ENCODE measurements around the gene KICS2.
"Not testable (repeated sequence)": the region's sequence is repeated elsewhere in the genome, so short reads cannot be mapped to it uniquely, and the experiment has no call there.

Gene KICS2

DNA sequence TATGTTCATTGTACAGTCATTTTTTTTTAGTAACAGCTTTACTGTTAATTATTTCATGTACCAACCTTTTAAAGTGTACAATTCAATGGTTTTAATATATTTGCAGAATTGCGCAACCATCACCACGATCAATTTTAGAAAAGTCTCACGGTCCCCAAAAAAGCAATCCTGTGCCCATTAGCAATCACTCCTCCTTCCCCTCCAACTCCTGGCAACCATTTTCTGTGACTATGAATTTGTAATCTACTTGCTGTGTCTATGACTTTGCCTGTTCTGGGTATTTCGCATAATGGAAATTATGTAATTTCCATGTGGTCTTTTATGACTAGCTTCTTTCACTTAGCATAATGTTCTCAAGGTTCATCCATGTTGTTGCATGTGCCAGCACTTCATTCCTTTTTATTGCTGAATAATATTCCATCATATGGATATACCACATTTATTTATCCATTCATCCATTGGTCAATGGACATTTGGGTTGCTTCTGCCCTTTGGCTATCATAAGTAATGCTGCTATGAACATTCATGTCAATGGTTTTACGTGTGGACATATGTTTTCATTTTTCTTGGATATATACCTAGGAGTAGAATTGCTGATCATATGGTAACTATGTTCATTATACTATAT is 9.9 kb downstream of the KICS2 start:
- no peak for DNase-seq

GRCh38 chr12:64207453-64207852 is 14.6 kb downstream of the KICS2 start:
- no peak for DNase-seq

- DNase-seq: no peak
Measured at GRCh38 chr12:64205542-64205941, 16.6 kb downstream of the KICS2 start.

DNA sequence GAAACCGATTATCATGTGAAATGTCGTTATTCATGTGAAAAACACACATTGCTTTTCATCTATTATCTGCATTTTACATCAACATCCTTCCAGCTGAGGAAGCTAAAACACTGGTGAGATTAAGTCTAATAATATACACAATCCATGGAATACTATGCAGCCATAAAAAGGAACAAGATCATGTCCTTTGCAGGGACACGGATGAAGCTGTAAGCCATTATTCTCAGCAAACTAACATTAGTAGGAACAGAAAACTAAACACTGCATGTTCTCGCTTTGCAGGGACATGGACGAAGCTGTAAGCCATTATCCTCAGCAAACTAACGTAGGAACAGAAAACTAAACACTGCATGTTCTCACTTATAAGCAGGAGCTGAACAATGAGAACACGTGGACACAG is 18.3 kb downstream of the KICS2 start:
- DNase-seq: no peak

DNA sequence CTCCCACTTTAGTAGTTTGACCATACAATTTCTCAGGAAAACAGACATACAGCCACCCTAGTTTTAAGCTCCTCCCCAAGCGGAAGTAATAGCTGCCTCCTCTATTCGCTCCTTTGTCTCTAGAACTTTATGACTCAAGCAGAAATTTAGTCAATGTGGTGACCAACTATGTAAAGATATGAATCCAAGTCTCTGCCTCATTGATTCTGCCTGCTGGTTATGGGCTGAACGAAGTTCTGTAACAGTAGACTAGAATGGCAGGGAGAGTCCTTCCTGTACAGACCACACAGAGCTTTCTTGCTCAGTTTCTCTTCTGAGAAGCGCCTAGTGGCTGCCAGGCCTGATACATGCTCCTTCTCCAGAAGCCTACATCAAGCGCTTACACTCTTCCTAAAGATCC is 19.1 kb downstream of the KICS2 start:
- no peak for DNase-seq

DNA sequence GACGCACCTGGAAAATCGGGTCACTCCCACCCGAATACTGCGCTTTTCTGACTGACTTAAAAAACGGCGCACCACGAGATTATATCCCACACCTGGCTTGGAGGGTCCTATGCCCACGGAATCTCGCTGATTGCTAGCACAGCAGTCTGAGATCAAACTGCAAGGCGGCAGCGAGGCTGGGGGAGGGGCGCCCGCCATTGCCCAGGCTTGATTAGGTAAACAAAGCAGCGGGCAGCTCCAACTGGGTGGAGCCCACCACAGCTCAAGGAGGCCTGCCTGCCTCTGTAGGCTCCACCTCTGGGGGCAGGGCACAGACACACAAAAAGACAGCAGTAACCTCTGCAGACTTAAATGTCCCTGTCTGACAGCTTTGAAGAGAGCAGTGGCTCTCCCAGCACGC is 26.3 kb downstream of the KICS2 start:
- not testable (repeated sequence) for DNase-seq

- no peak for DNase-seq
Measured at GRCh38 chr12:64194333-64195149, 27.6 kb downstream of the KICS2 start.

DNA sequence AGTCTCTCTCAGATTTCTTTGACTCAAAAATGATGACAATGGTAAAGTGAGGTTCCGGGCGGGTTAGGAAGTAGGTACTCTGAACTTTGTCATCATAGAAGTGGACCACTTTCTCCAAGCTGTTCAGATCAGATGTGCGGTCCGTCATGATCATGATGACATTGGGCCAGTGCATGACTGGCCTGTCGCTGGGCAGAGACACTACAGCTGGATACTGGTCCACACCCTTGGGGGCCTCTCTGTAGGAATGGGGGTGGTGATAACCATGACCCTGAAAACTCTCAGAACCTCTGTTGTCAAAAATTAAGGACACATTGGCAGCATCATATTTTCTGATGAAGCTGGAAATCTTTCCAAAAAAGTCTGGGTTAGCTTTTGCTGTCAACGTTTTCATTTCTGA is 28.2 kb downstream of the KICS2 start:
- no peak for DNase-seq

GRCh38 chr12:64192644-64193444 is 29.3 kb downstream of the KICS2 start:
- no peak for DNase-seq

- no peak for DNase-seq
Measured at GRCh38 chr12:64190140-64190539, 32.0 kb downstream of the KICS2 start.

DNA sequence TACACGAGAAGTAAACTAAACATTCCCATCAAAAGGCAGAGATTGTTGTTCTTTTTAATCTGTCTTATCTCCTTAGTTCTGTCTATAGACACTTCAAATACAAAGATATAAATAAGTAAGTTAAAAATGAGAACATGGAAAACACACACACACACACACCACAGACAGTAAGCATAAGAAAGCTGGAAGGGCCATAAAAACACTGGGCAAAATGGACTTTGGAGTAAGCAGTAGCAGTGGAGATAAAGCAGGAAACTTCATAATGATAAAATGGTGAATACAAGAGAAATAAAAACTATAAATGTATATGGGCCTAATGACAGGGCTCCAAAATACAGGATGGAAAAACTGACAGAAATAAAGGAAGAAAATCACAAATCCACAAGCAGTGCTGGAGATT is 32.6 kb downstream of the KICS2 start:
- no peak for DNase-seq

GRCh38 chr12:64187794-64188193 is 34.3 kb downstream of the KICS2 start:
- DNase-seq: no peak

GRCh38 chr12:64187370-64187769 is 34.7 kb downstream of the KICS2 start:
- DNase-seq: no peak

DNA sequence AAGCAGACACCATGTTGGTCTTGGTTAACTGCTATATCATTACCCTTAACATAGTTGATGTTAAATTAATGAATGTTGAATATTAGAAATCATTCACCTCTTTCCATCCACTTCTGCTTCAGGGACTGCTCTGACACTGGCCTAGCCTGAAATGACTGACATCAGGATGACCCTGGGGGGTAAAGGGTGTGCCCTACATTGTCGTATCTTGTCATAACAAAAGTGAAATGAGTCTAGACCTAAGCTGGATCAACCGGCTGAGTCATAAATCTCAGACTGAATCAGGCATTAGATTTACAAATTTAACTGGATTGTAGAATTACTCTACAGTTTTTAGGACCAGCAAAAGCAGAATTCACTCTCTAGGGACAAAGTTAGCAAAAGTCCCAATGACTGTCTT is 35.3 kb downstream of the KICS2 start:
- no peak for DNase-seq

DNA sequence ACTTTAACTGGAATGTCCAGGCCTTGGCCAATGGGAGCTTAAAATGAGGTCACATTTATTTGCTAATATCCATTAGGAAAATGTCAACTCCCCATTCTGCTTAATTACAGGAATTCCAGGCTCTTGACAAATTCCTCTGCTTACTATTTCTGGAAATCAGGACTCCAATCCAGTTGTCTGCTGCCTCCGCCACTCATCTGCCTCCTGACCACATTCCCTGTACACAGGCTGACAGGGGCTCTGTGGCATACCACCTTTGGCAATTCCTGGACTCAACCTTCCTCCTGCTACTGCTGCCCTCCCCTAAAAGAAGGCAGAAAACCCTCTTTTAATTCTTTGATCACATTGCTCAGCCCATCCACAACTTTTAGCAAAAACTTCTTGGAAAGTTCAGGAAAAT is 37.9 kb downstream of the KICS2 start:
- DNase-seq: no peak

DNA sequence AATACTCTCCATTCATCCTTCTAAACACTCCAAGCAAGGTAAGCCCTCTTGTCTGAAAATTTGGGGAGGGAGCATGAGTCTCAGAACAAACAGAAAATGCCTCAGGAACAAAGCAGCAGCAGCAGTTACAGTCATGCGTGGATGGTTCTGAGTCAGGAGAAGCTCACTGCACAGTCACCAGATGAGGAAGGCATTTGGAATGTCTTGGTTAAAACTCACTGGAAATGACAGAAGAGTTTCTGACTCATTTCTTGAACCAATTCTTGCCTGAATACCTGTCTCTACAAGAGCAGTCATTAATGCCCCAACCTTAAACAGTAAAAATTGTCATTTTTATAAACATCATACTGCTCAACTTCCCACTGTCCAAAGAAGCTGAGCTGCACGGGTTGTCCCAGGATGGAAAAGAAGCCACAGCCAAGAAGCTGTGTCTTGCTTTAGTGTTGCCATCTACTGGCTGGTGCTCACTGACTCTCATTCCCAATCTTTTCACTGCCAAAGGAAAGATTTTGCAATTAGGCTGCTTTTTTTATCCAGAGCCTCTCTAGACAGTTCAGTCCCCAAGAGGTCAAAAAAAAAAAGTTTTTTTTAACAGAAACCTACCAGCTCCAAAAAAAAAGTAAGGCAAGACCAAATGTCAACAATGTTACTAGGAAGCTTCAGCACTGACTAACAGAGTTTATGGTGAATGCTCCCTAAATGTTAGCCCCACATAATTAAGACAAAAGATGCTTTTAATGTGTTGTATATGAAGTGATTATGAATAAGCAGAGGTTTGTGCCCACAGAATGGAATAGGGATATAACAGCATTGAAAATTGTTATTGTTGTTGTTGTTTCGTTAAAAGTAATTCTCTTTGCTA is 40.4 kb downstream of the KICS2 start:
- no peak for DNase-seq

DNA sequence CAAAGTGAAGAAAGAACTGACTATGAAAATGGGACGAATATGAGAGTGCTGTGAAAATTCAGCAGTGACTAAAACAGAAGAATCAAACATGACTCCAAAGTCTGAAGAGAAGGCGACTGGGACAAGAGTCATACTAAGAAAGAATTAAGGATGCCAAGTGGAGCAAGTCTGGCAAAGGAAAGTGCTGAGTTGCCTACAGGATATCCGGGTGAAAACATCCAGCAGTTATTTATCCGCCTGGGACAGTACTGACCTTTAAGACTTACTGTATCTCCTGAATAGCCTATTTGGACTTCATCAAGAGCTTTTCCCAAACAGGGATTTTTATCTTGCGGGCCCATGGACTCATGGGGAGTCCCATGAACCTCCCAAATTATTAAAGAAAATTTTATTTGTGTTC is 41.1 kb downstream of the KICS2 start:
- no peak for DNase-seq

DNA sequence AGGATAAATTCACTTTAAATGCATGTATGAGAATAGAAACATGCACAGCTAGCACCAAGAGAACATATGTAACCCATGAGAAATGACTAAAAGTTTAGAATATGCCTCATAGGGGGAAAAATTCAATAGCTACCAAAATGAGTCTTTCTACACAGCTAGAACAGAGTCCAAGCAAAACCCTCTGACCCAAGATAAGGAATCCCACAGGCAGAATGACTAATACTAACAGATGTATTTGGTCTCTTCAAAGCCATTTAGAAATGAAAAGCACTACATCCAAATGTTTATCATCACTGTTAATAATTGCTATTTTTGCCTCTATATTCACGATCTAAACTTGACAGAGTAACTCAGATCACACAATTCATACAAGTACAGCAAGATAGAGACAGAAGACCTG is 44.0 kb downstream of the KICS2 start:
- DNase-seq: no peak

DNA sequence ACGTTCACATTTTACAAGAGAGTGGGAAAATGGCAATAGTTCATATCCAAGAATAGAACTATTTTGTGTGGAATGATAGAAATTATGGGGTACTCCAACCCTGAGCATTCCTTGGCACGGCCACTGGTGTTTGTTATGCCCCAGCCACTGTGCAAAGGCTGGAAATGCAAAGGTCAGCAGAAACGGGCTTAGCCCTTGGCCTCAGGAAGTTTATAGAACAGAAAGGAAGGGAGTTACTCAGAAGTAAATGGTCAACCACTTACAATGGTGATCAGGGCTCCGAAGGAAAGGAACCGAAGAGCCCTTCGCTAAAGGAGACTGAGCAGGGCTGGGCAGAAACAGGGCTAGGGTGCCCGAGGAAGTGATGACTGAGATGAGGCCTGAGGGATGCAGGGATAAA is 45.1 kb downstream of the KICS2 start:
- DNase-seq: no peak

- DNase-seq: no peak
Measured at GRCh38 chr12:64175254-64175945, 46.7 kb downstream of the KICS2 start.

GRCh38 chr12:64173456-64173855 is 48.6 kb downstream of the KICS2 start:
- DNase-seq: no peak

Data from CD4-positive, alpha-beta T cell treated with Interferon gamma for 1 hour (primary cell).